ENCODE data around the gene DLX2. TPM values are rescaled to one million over a fixed set of nuclear protein-coding genes. Genes with fewer than 3 reads are reported as not detected.
"Not testable (repeated sequence)": the region's sequence is repeated elsewhere in the genome, so short reads cannot be mapped to it uniquely, and the experiment has no call there.

Gene DLX2
- total RNA-seq, result not detected

GRCh38 chr2:172102391-172103359 is at the start of gene DLX2:
Gene DLX2 (minus strand): TSS chr2:172102900. CDS start chr2:172102538, 362 bp downstream.
- DNase-seq (ENCODE audit: low spot score in 2 of 2), result no peak
- peak; percentile 47 to 70 for ATAC-seq
- Mint-ChIP-seq H3K9me3 (no peaks in the 10 kb centered on the region), H3K36me3 (peaks cover 3 to 11% of the 10 kb centered on the region in 2 donors), H3K27ac (peak within 1 kb of the TSS in 1 of 2 donors; percentile 77)

- Mint-ChIP-seq H3K36me3 (no peaks in the 10 kb centered on the region), H3K9me3 (no peaks in the 10 kb centered on the region), H3K27ac (peak overlapping the region in 1 of 2 donors; percentile 56)
- no peak for ATAC-seq
- no peak for DNase-seq (ENCODE audit: low spot score in 2 of 2)
These were observed 45.4 kb upstream of the DLX2 start for GRCh38 chr2:172147944-172148650.

GRCh38 chr2:172143817-172144216 is 41.1 kb upstream of the DLX2 start:
- no peaks in the 10 kb centered on the region for H3K36me3 Mint-ChIP-seq
- no peak overlapping the region for H3K27ac Mint-ChIP-seq
- H3K9me3 Mint-ChIP-seq, result peaks cover 0 to under 1% of the 10 kb centered on the region in 2 donors
- ATAC-seq (no peak), DNase-seq (ENCODE audit: low spot score in 2 of 2) (no peak)

GRCh38 chr2:172138727-172139126 is 36.0 kb upstream of the DLX2 start:
- H3K27ac Mint-ChIP-seq; DNase-seq (ENCODE audit: low spot score in 2 of 2); ATAC-seq; H3K9me3 Mint-ChIP-seq; H3K36me3 Mint-ChIP-seq: not testable (repeated sequence)

GRCh38 chr2:172137943-172138342 is 35.2 kb upstream of the DLX2 start:
- DNase-seq (ENCODE audit: low spot score in 2 of 2), result no peak
- H3K36me3 Mint-ChIP-seq, result no peaks in the 10 kb centered on the region
- H3K9me3 Mint-ChIP-seq, result peaks cover 5% of the 10 kb centered on the region in 2 donors
- no peak for ATAC-seq
- H3K27ac Mint-ChIP-seq, result no peak overlapping the region

- no peak for DNase-seq (ENCODE audit: low spot score in 2 of 2)
- no peak for ATAC-seq
- H3K36me3 Mint-ChIP-seq, result no peaks in the 10 kb centered on the region
- H3K9me3 Mint-ChIP-seq, result peaks cover 5% of the 10 kb centered on the region in 2 donors
- H3K27ac Mint-ChIP-seq, result no peak overlapping the region
These were observed 34.4 kb upstream of the DLX2 start for GRCh38 chr2:172137109-172137508.

GRCh38 chr2:172135446-172135845 is 32.7 kb upstream of the DLX2 start:
- ATAC-seq (no peak), DNase-seq (ENCODE audit: low spot score in 2 of 2) (no peak)
- no peaks in the 10 kb centered on the region for H3K36me3 Mint-ChIP-seq
- H3K9me3 Mint-ChIP-seq, result peaks cover 5% of the 10 kb centered on the region in 2 donors
- no peak overlapping the region for H3K27ac Mint-ChIP-seq

GRCh38 chr2:172134270-172134669 is 31.6 kb upstream of the DLX2 start:
- no peak for DNase-seq (ENCODE audit: low spot score in 2 of 2)
- Mint-ChIP-seq H3K27ac (no peak overlapping the region), H3K9me3 (peaks cover 5% of the 10 kb centered on the region in 2 donors), H3K36me3 (no peaks in the 10 kb centered on the region)
- no peak for ATAC-seq

GRCh38 chr2:172131713-172132555 is 29.2 kb upstream of the DLX2 start:
- Mint-ChIP-seq H3K27ac (no peak overlapping the region), H3K9me3 (no peaks in the 10 kb centered on the region), H3K36me3 (no peaks in the 10 kb centered on the region)
- DNase-seq (ENCODE audit: low spot score in 2 of 2) (no peak), ATAC-seq (no peak)

- Mint-ChIP-seq H3K27ac (no peak overlapping the region), H3K9me3 (no peaks in the 10 kb centered on the region), H3K36me3 (no peaks in the 10 kb centered on the region)
- DNase-seq (ENCODE audit: low spot score in 2 of 2), result no peak
- no peak for ATAC-seq
These were observed 26.7 kb upstream of the DLX2 start for GRCh38 chr2:172129404-172129803.

- H3K36me3 Mint-ChIP-seq, result no peaks in the 10 kb centered on the region
- DNase-seq (ENCODE audit: low spot score in 2 of 2), result no peak
These were observed 25.8 kb upstream of the DLX2 start for GRCh38 chr2:172128484-172128883.

GRCh38 chr2:172120118-172120517 is 17.4 kb upstream of the DLX2 start:
- no peak for ATAC-seq

More at GRCh38 chr2:172128484-172128883, 25.8 kb upstream of the DLX2 start:
- Mint-ChIP-seq H3K9me3 (no peaks in the 10 kb centered on the region), H3K27ac (no peak overlapping the region)
- no peak for ATAC-seq

GRCh38 chr2:172119089-172119488 is 16.4 kb upstream of the DLX2 start:
- H3K36me3 Mint-ChIP-seq, result no peaks in the 10 kb centered on the region
- ATAC-seq, result no peak
- DNase-seq (ENCODE audit: low spot score in 2 of 2), result no peak
- no peak overlapping the region for H3K27ac Mint-ChIP-seq
- H3K9me3 Mint-ChIP-seq, result no peaks in the 10 kb centered on the region

More at GRCh38 chr2:172120118-172120517, 17.4 kb upstream of the DLX2 start:
- no peaks in the 10 kb centered on the region for H3K9me3 Mint-ChIP-seq
- H3K36me3 Mint-ChIP-seq, result no peaks in the 10 kb centered on the region
- no peak overlapping the region for H3K27ac Mint-ChIP-seq
- no peak for DNase-seq (ENCODE audit: low spot score in 2 of 2)

GRCh38 chr2:172116107-172116506 is 13.4 kb upstream of the DLX2 start:
- Mint-ChIP-seq H3K27ac (no peak overlapping the region), H3K36me3 (no peaks in the 10 kb centered on the region), H3K9me3 (no peaks in the 10 kb centered on the region)
- ATAC-seq (no peak), DNase-seq (ENCODE audit: low spot score in 2 of 2) (no peak)

GRCh38 chr2:172114579-172114978 is 11.9 kb upstream of the DLX2 start:
- Mint-ChIP-seq H3K9me3 (no peaks in the 10 kb centered on the region), H3K27ac (no peak overlapping the region), H3K36me3 (no peaks in the 10 kb centered on the region)
- DNase-seq (ENCODE audit: low spot score in 2 of 2), result no peak
- no peak for ATAC-seq

GRCh38 chr2:172114176-172114575 is 11.5 kb upstream of the DLX2 start:
- H3K27ac Mint-ChIP-seq; DNase-seq (ENCODE audit: low spot score in 2 of 2); ATAC-seq; H3K9me3 Mint-ChIP-seq; H3K36me3 Mint-ChIP-seq: not testable (repeated sequence)
